Thyroid gland (tissue), 4 donors: ENCODE results near the gene ITGB4. TPM values are rescaled to one million over a fixed set of nuclear protein-coding genes. Genes with fewer than 3 reads are reported as not detected.

Experiments
- DNase-seq, 2 donors: peaks; one replicate each; pipeline ENCODE4 v3.0.0-alpha.2; 2019
- H3K27ac ChIP-seq, 3 donors: fragments of 200-600 bp; sonication (generic); 1 replicate in 2 of 3; 2 replicates in 1 of 3; pipeline ENCODE4 v1.5.1; 2016 to 2019; ENCODE audit warnings: mild to moderate bottlenecking in 1 of 3, moderate library complexity in 1 of 3
- H3K27me3 ChIP-seq: fragments of 200-600 bp; sonication (generic); one replicate; pipeline ENCODE4 v1.5.1; 2019
- H3K36me3 ChIP-seq, 2 donors: fragments of 200-600 bp; sonication (generic); one replicate each; pipeline ENCODE4 v1.5.1; 2016 to 2019
- H3K4me1 ChIP-seq, 2 donors: fragments of 200-600 bp; sonication (generic); one replicate each; pipeline ENCODE4 v1.5.1; 2017 to 2019
- H3K4me3 ChIP-seq, 3 donors: fragments of 200-600 bp; sonication (generic); replicated peaks in 1 of 3; 1 replicate in 2 of 3; 2 replicates in 1 of 3; pipeline ENCODE4 v1.5.1; 2016; ENCODE audit warnings: mild to moderate bottlenecking in 1 of 3
- H3K9me3 ChIP-seq: fragments of 200-600 bp; sonication (generic); one replicate; pipeline ENCODE4 v1.5.1; 2017
- POLR2A ChIP-seq, 2 donors: fragments of 450-650 bp; IDR thresholded peaks; one replicate each; pipeline ENCODE4 v1.6.1; 2017; ENCODE audit warnings: antibody characterized with exemption in 2 of 2, mild to moderate bottlenecking in 2 of 2, moderate library complexity in 1 of 2
- WGBS, 2 donors: methylation state at CpG; one replicate each; pipeline ENCODE4 v1.1.5; 2017; 5-methylcytosine and 5-hydroxymethylcytosine counted together
- intact Hi-C: fragments of 100-400 bp; cut with DNase I; formaldehyde crosslinking; loops from one replicate; pipeline ENCODE4 v1.15.1; 2023
- total RNA-seq, 4 donors: library from RNA; depleted of rRNA; stranded (reverse); fragments of >200 nt; gene quantifications; one replicate each; pipeline ENCODE4 v1.2.3, GENCODE V29; 2016
- TF ChIP-seq, protein P1 (sequence below), 6 experiments: fragments of 200-600 bp in 3 of 6; fragments of 450-650 bp in 3 of 6; sonication (generic) in 3 of 6; IDR thresholded peaks; one replicate each; pipeline ENCODE4 v1.5.1; 2016 to 2019; ENCODE audit warnings: antibody characterized with exemption in 6 of 6, mild to moderate bottlenecking in 2 of 6, inconsistent platforms in 1 of 6, moderate library complexity in 1 of 6

Gene ITGB4
- total RNA-seq, 4 donors from 2014 or later, result 19.7 to 27.3 (median 23.1) TPM

- intact Hi-C loops, result loop anchor here (5.0 kb wide), 1 partner anchor 122 kb away; no protein-coding TSS in a partner anchor
Observed at GRCh38 chr17:75739174-75739573, 17.9 kb downstream of the ITGB4 start.

GRCh38 chr17:75739801-75740200 is 18.5 kb downstream of the ITGB4 start:
- TF ChIP-seq, protein P1, sequence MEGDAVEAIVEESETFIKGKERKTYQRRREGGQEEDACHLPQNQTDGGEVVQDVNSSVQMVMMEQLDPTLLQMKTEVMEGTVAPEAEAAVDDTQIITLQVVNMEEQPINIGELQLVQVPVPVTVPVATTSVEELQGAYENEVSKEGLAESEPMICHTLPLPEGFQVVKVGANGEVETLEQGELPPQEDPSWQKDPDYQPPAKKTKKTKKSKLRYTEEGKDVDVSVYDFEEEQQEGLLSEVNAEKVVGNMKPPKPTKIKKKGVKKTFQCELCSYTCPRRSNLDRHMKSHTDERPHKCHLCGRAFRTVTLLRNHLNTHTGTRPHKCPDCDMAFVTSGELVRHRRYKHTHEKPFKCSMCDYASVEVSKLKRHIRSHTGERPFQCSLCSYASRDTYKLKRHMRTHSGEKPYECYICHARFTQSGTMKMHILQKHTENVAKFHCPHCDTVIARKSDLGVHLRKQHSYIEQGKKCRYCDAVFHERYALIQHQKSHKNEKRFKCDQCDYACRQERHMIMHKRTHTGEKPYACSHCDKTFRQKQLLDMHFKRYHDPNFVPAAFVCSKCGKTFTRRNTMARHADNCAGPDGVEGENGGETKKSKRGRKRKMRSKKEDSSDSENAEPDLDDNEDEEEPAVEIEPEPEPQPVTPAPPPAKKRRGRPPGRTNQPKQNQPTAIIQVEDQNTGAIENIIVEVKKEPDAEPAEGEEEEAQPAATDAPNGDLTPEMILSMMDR (IDR thresholded peaks at IDR 0.05), result no peak
- TF ChIP-seq POLR2A (IDR thresholded peaks at IDR 0.05), result no peak
- intact Hi-C loops, result loop anchor here (5.0 kb wide), 1 partner anchor 122 kb away; no protein-coding TSS in a partner anchor
- Histone ChIP-seq H3K9me3 (no peaks in the 10 kb centered on the region), H3K27ac (no peak overlapping the region), H3K36me3 (no peaks in the 10 kb centered on the region), H3K4me1 (no peaks in the 10 kb centered on the region), H3K4me3 (no peak overlapping the region), H3K27me3 (no peaks in the 10 kb centered on the region)
- WGBS, 2 donors, result 83 to 100% methylated on average over 2 to 7 of the region's 14 CpGs
- DNase-seq, result no peak

More at GRCh38 chr17:75739174-75739573, 17.9 kb downstream of the ITGB4 start:
- H3K4me3 ChIP-seq, result no peak overlapping the region
- H3K27me3 ChIP-seq, result no peaks in the 10 kb centered on the region
- no peak overlapping the region for H3K27ac ChIP-seq
- H3K4me1 ChIP-seq, result no peaks in the 10 kb centered on the region
- TF ChIP-seq, protein P1 (IDR thresholded peaks at IDR 0.05), result no peak
- TF ChIP-seq POLR2A (IDR thresholded peaks at IDR 0.05), result no peak
- no peak for DNase-seq
- no peaks in the 10 kb centered on the region for H3K36me3 ChIP-seq
- 85 to 90% methylated on average over 7 of the region's 7 CpGs for WGBS, 2 donors
- H3K9me3 ChIP-seq, result no peaks in the 10 kb centered on the region

- Histone ChIP-seq H3K27ac (no peak overlapping the region), H3K4me1 (no peaks in the 10 kb centered on the region), H3K4me3 (no peak overlapping the region), H3K9me3 (no peaks in the 10 kb centered on the region), H3K27me3 (no peaks in the 10 kb centered on the region), H3K36me3 (no peaks in the 10 kb centered on the region)
- TF ChIP-seq, protein P1 (IDR thresholded peaks at IDR 0.05), result no peak
- no peak for TF ChIP-seq POLR2A (IDR thresholded peaks at IDR 0.05)
- 90 to 93% methylated on average over 15 to 17 of the region's 17 CpGs for WGBS, 2 donors
- DNase-seq, result no peak
- intact Hi-C loops, result no loop called here
Observed at GRCh38 chr17:75740215-75740614, 19.0 kb downstream of the ITGB4 start.

GRCh38 chr17:75740631-75741077 is 19.4 kb downstream of the ITGB4 start:
- Histone ChIP-seq H3K36me3 (no peaks in the 10 kb centered on the region), H3K4me3 (no peak overlapping the region), H3K9me3 (no peaks in the 10 kb centered on the region), H3K27me3 (no peaks in the 10 kb centered on the region), H3K27ac (no peak overlapping the region), H3K4me1 (no peaks in the 10 kb centered on the region)
- DNase-seq, result no peak
- WGBS, 2 donors, result 72 to 83% methylated on average over 10 to 14 of the region's 17 CpGs
- TF ChIP-seq, protein P1 (IDR thresholded peaks at IDR 0.05), result no peak
- TF ChIP-seq POLR2A (IDR thresholded peaks at IDR 0.05), result no peak
- intact Hi-C loops, result no loop called here

DNA sequence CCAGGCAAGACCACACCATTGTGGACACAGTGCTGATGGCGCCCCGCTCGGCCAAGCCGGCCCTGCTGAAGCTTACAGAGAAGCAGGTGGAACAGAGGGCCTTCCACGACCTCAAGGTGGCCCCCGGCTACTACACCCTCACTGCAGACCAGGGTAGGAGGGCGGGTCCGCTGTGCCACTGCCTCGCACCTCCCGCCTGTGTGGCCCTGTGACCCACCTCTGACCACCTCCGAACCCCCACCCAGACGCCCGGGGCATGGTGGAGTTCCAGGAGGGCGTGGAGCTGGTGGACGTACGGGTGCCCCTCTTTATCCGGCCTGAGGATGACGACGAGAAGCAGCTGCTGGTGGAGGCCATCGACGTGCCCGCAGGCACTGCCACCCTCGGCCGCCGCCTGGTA is 21.1 kb downstream of the ITGB4 start:
- Histone ChIP-seq H3K4me3 (no peak overlapping the region), H3K36me3 (no peaks in the 10 kb centered on the region), H3K4me1 (no peaks in the 10 kb centered on the region), H3K27me3 (no peaks in the 10 kb centered on the region), H3K27ac (no peak overlapping the region), H3K9me3 (no peaks in the 10 kb centered on the region)
- no peak for TF ChIP-seq POLR2A (IDR thresholded peaks at IDR 0.05)
- TF ChIP-seq, protein P1 (IDR thresholded peaks at IDR 0.05), result no peak
- WGBS, 2 donors, result 91 to 96% methylated on average over 9 to 18 of the region's 25 CpGs
- intact Hi-C loops, result no loop called here
- DNase-seq, result no peak
